Lower leg skin (tissue), 4 donors: Measurements from ENCODE around the gene WASF1. TPM values are rescaled to one million over a fixed set of nuclear protein-coding genes. Genes with fewer than 3 reads are reported as not detected.

ENCODE experiments used
- DNase-seq, 2 donors: peaks; one replicate each; pipeline ENCODE4 v3.0.0-alpha.2; 2019; ENCODE audit warnings: low spot score in 2 of 2
- H3K4me3 ChIP-seq: fragments of 200-600 bp; sonication (generic); 2 replicates; pipeline ENCODE4 v1.5.1; 2017; ENCODE audit warnings: mild to moderate bottlenecking, low read depth; ENCODE audit not compliant: poor library complexity, severe bottlenecking
- CTCF ChIP-seq, 3 donors: fragments of 450-650 bp; IDR thresholded peaks; one replicate each; pipeline ENCODE4 v1.5.1; 2016; ENCODE audit warnings: antibody characterized with exemption in 3 of 3, mild to moderate bottlenecking in 3 of 3, moderate library complexity in 2 of 3
- POLR2A ChIP-seq, 2 donors: fragments of 450-650 bp; IDR thresholded peaks; one replicate each; pipeline ENCODE4 v1.6.1; 2016 to 2017; ENCODE audit warnings: antibody characterized with exemption in 2 of 2, mild to moderate bottlenecking in 1 of 2, moderate library complexity in 1 of 2
- WGBS, 2 donors: methylation state at CpG; one replicate each; pipeline ENCODE4 v1.1.5; 2018; 5-methylcytosine and 5-hydroxymethylcytosine counted together
- intact Hi-C: fragments of 100-400 bp; cut with DNase I; formaldehyde crosslinking; loops from one replicate; pipeline ENCODE4 v1.15.0; 2023; ENCODE audit warnings: low total_unique reads
- total RNA-seq, 4 donors: library from RNA; depleted of rRNA; stranded (reverse); fragments of >200 nt; gene quantifications; one replicate each; pipeline ENCODE4 v1.1.0, GENCODE V29; 2016

Gene WASF1
- total RNA-seq, 4 donors from 2014 or later: 3.2 to 8.6 (median 7.6) TPM

- TF ChIP-seq CTCF (IDR thresholded peaks at IDR 0.05) (no peak), POLR2A (IDR thresholded peaks at IDR 0.05) (no peak)
- intact Hi-C loops: no loop called here
- DNase-seq: no peak
- no peak overlapping the region for H3K4me3 ChIP-seq
- 75 to 82% methylated on average over 1 of the region's 1 CpG for WGBS, 2 donors
These were observed 34.9 kb upstream of the WASF1 start for GRCh38 chr6:110214338-110214737.

- TF ChIP-seq POLR2A (IDR thresholded peaks at IDR 0.05) (no peak), CTCF (IDR thresholded peaks at IDR 0.05) (no peak)
- 89 to 95% methylated on average over 1 of the region's 1 CpG for WGBS, 2 donors
- H3K4me3 ChIP-seq: no peak overlapping the region
- intact Hi-C loops: no loop called here
- no peak for DNase-seq
These were observed 32.3 kb upstream of the WASF1 start for GRCh38 chr6:110211753-110212152.

GRCh38 chr6:110207652-110208051 is 28.2 kb upstream of the WASF1 start:
- intact Hi-C loops: no loop called here
- DNase-seq: no peak
- WGBS, 2 donors: 96 to 99% methylated on average over 3 of the region's 3 CpGs
- TF ChIP-seq CTCF (IDR thresholded peaks at IDR 0.05): no peak
- TF ChIP-seq POLR2A (IDR thresholded peaks at IDR 0.05): no peak
- no peak overlapping the region for H3K4me3 ChIP-seq

- 95 to 96% methylated on average over 3 of the region's 3 CpGs for WGBS, 2 donors
- TF ChIP-seq POLR2A (IDR thresholded peaks at IDR 0.05): no peak
- TF ChIP-seq CTCF (IDR thresholded peaks at IDR 0.05): no peak
- intact Hi-C loops: no loop called here
- DNase-seq: no peak
- no peak overlapping the region for H3K4me3 ChIP-seq
These were observed 21.8 kb upstream of the WASF1 start for GRCh38 chr6:110201151-110201884.

GRCh38 chr6:110198561-110198960 is 19.1 kb upstream of the WASF1 start:
- no peak overlapping the region for H3K4me3 ChIP-seq
- DNase-seq: no peak
- 93 to 98% methylated on average over 3 of the region's 3 CpGs for WGBS, 2 donors
- intact Hi-C loops: no loop called here
- no peak for TF ChIP-seq POLR2A (IDR thresholded peaks at IDR 0.05)
- no peak for TF ChIP-seq CTCF (IDR thresholded peaks at IDR 0.05)

GRCh38 chr6:110196874-110197273 is 17.4 kb upstream of the WASF1 start:
- WGBS, 2 donors: 82 to 85% methylated on average over 1 of the region's 1 CpG
- TF ChIP-seq CTCF (IDR thresholded peaks at IDR 0.05): no peak
- no peak for TF ChIP-seq POLR2A (IDR thresholded peaks at IDR 0.05)
- no peak overlapping the region for H3K4me3 ChIP-seq
- no peak for DNase-seq
- intact Hi-C loops: no loop called here
